Renal pelvis (tissue), 4 donors: ENCODE data around the gene ELOVL1. TPM values are rescaled to one million over a fixed set of nuclear protein-coding genes. Genes with fewer than 3 reads are reported as not detected.

ENCODE experiments used
- DNase-seq: peaks from one replicate; pipeline ENCODE4 v3.0.0-alpha.2; 2013
- polyA plus RNA-seq, 3 donors: library from polyadenylated mRNA; unstranded; fragments of 120-200 nt; gene quantifications; one replicate each; pipeline ENCODE4 v1.2.1, GENCODE V29; 2013; ENCODE audit not compliant: insufficient read length in 3 of 3

Gene ELOVL1
- polyA plus RNA-seq, 3 donors: 85.4 to 92.0 (median 88.8) TPM

DNA sequence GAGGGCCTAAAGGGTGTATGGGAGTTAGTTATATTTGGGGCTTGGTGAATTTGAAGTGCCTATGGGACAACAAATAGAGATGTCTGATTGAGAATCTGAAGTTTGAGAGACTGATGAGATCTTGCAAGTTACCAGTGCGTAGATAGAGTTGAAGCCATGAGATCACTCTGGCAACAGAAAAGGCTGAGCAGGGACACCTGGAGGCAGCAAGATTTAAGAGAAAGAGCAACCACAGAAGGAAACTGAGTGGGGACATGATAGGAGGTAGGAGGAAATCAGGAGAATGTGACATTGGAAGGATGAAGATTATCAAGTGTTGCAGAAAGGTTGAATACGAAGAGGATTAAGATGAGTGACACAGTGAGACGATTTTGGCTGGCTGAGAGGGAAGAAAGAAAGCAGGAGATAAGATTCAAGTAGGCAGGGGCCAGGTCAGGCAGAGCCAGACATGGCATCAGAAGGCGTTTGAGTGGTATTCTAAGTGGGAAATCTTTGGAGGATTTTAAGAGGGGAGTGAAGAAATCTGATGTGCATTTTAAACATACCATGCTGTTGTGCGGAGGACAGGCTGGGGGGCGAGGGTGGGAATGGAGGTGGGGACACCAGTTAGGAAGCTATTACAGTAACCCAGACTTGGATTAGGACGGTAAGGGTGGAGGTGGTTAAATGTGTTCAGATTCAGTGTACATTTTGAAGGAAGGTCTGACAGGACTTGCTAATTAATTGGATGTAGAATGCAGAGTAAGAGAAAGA is 33.2 kb downstream of the ELOVL1 start:
- DNase-seq: no peak

DNA sequence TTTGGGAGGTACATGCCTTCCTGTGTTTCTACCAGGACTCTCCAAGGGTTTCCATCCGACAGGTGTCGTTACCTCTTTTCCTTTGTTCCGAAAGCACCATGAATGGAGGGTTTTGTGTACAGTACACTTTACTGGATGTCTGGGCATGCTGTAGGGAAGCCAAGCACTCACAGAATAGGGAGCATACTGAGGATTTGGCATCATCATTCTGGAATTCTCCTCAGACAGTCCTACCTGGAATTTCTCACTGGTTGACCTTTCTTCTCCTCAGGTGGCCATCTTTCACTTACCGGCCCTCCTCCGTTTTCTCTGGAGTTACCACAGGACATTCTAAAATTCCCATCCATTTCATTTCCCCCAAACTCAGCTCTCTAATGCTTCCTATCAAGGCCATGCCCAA is 36.1 kb downstream of the ELOVL1 start:
- DNase-seq: no peak

- no peak for DNase-seq
These were observed 37.6 kb downstream of the ELOVL1 start for GRCh38 chr1:43329995-43330751.

GRCh38 chr1:43327549-43328292 is 40.1 kb downstream of the ELOVL1 start:
- no peak for DNase-seq

DNA sequence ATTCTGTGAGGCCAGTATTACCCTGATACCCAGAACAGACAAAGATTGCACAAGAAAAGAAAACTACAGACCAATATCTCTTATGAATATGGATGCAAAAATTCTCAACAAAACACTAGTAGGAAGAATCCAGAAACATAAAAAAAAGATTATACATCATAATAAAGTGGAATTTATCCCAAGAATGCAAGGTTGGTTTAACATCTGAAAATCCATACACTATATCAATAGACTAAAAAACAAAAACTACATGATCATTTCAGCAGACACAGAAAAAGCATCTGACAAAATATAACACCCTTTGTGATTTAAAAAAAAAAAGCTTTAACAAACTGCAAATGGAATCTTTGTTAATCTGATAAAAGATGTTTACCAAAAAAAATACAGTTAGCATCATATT is 42.4 kb downstream of the ELOVL1 start:
- no peak for DNase-seq

- DNase-seq: no peak
These were observed 43.0 kb downstream of the ELOVL1 start for GRCh38 chr1:43324810-43325209.

- DNase-seq: no peak
These were observed 45.3 kb downstream of the ELOVL1 start for GRCh38 chr1:43322506-43322905.

DNA sequence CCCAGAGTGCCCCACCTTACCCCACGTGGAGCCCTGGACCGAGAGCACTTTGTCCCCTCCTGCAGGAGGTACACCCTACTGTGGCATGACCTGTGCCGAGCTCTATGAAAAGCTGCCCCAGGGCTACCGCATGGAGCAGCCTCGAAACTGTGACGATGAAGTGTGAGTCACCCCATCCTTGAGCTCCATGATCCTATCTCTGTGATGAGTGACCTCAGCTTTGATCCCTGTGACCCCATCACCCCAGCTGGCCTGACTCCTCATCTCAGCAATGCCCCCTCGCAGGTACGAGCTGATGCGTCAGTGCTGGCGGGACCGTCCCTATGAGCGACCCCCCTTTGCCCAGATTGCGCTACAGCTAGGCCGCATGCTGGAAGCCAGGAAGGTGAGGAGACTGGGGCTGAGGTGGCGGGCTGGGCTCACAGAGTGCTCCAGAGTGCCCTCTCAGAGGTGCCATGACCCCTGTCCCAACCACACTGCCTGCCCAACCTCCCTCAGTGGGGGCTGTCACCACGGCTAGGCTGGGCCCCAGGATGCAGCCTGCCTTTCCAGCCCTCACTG is 46.4 kb downstream of the ELOVL1 start:
- no peak for DNase-seq

GRCh38 chr1:43319766-43320165 is 48.0 kb downstream of the ELOVL1 start:
- no peak for DNase-seq

DNA sequence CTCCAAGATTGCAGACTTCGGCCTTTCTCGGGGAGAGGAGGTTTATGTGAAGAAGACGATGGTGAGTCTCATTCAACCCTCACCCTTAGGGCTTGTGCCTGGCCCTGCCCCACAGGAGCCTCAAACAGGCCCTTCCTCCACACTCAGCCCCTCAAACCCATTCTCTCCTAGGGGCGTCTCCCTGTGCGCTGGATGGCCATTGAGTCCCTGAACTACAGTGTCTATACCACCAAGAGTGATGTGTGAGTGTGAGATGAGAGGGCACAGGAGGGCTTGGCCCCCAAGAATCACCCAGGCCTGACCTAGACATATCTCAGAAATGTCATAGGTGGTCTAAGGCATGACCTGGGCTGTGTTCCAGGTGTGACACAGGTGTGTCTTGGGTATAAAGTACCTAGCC is 48.5 kb downstream of the ELOVL1 start:
- DNase-seq: no peak

- no peak for DNase-seq
These were observed 49.0 kb downstream of the ELOVL1 start for GRCh38 chr1:43318831-43319230.

DNA sequence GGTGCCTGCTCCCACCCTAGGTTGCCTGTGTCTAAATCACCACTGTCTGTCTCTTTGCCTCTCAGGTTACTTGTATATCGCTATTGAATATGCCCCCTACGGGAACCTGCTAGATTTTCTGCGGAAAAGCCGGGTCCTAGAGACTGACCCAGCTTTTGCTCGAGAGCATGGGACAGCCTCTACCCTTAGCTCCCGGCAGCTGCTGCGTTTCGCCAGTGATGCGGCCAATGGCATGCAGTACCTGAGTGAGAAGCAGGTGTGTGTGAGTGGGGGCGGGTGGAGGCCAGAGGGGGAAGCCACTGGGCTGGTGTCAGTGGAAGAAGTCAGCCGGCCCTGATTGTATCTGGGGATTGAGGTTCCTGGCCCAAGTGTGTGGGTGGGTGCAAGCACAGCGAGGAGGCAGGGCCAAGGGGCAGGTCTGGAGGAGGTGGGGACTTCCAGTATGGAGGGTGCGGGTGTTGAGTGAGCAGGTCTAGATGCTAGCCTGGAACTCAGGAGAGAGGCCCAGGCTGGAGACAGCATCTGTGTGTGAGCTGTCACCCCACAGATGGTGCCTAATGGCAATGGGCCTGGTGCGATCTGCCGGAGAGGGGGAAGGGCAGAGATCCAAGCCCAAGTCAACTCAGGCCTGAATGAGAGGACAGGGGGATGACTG is 49.9 kb downstream of the ELOVL1 start:
- no peak for DNase-seq

DNA sequence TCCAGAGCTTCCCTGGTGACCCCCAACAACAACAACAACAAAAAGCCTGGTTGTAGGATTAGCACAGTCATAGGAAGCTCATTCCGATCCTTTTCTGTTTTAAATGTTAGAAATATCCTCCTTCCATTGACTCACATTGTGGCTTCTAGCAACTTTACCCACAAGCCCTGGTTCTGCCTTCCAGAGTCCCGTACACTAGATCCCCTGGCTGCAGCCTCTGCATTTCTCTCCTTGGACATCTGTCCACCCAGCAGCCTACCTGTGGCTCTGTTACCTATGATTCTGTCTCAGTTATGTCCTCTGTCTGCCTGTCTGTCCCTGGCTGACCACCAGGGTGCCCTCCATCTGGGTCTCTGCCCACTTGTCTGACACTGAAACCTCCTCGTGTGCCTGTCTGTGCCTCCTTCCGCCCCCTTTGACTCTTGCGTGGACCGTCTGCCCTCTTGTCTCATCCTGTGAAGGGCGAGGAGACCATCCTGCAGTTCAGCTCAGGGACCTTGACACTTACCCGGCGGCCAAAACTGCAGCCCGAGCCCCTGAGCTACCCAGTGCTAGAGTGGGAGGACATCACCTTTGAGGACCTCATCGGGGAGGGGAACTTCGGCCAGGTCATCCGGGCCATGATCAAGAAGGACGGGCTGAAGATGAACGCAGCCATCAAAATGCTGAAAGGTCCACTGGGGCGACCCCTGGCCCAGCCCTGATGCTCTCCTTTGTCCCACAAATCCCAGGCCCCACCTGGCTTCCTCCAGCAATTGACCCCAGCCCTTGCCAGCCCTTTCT is 50.9 kb downstream of the ELOVL1 start:
- DNase-seq: no peak

GRCh38 chr1:43315963-43316737 is 51.7 kb downstream of the ELOVL1 start:
- DNase-seq: no peak

DNA sequence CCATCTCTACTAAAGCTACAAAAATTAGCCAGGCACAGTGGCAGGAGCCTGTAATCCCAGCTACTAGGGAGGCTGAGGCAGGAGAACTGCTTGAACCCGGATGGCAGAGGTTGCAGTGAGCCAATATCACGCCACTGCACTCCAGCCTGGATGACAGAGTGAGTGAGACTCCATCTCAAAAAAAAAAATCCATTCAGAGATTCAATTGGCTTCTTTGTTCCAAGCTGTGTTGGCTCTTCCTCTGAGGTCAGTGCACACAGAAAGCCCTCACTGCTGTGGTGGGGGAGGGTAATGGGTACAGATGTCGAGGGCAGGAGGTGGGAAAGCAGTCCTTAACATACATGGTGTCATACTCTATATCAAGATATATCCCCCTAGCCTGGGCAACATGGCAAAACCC is 52.3 kb downstream of the ELOVL1 start:
- no peak for DNase-seq

GRCh38 chr1:43314233-43314632 is 53.6 kb downstream of the ELOVL1 start:
- no peak for DNase-seq

DNA sequence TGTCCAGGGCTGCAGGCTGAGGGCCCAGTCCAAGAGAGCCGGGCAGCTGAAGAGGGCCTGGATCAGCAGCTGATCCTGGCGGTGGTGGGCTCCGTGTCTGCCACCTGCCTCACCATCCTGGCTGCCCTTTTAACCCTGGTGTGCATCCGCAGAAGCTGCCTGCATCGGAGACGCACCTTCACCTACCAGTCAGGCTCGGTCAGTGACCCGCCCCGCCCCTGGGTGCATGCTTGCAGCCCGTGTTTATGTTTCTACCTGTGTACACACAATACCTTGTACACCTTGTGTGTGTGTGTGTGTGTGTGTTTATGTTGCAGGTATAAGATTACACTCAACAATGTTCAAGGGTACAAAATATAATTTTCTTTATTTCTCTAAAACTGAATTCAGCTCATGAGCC is 54.0 kb downstream of the ELOVL1 start:
- no peak for DNase-seq
